ENCODE results near the gene AMELX.

AMELX gene

DNA sequence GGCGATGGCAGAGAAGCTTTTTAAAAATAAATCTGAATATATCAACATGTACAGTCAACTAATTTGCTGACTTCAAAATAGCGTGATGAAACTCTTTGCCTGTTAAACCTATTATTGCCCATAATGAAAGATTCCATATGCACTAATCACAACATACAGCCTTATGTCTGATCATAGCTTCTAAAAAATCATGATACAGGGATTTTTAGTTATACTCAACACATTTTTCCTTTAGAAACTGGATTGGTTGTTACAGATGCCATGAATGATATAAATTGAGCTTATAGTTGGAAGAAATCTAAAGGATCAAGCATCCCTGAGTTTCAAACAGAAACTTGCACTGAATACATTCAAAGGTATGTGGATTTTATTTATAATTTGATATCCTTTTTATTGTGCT is at the start of gene AMELX:
Gene AMELX (plus strand): TSS at position 301 of the 400 bp plus-strand sequence. CDS start 1,376 bp downstream, outside the sequence.
- DNase-seq (ENCODE audit: low read depth, low spot score), result no peak

- no peak for DNase-seq (ENCODE audit: low read depth, low spot score)
Measured at GRCh38 chrX:11244636-11245035, 48.6 kb upstream of the AMELX start.

DNA sequence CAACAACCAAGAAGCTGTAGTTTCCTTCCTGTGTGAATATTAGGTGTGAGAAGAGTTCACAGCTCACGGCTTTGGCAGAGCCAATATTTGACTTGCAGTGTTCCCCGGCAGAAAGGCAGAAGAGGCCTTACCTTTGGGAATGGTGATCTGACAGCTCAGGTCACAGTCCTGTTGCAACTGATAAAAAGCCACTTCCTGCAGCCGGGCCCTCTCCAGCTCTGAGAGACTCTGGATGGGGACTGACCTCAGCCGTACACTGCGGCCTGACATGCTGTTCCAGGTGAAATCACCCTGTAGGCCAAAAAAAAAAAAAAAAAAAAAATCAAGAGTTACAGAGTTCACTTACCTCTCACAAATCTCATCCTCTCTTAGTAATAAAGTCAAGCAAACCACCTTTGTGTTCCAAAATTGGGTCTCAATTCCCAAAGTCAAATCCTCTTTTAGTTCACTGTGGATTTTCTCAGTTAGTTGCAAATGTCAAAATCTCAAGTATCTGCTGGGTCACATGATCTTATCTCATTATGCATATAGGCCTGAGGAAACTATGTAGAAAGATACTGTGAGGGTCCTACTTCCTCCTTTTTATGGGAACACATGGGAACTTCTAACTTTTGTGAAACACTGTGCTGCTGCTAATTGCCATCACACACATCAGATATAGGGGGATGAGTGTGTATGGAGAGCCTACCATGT is 38.6 kb upstream of the AMELX start:
- no peak for DNase-seq (ENCODE audit: low read depth, low spot score)

DNA sequence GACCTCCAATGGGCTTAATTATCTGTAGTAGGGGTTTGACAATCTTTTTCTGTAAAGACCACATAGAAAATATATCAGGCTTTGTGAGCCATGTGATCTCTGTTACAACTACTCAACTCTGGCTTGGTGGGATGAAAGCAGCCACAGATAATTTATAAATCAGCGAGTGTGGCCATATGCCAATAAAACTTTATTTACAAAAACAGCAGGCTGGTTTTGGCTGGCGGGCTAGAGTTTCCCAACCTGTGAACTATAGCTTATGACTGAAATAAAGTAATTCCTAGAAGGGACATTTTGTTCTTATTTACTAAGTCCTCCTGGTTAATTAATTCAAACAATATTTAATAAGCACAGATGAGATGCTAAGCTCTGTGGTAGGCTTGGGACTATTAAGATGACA is 35.9 kb upstream of the AMELX start:
- DNase-seq (ENCODE audit: low read depth, low spot score), result no peak

- no peak for DNase-seq (ENCODE audit: low read depth, low spot score)
Measured at GRCh38 chrX:11257711-11258110, 35.5 kb upstream of the AMELX start.

- no peak for DNase-seq (ENCODE audit: low read depth, low spot score)
Measured at GRCh38 chrX:11259437-11259836, 33.8 kb upstream of the AMELX start.

GRCh38 chrX:11261260-11261659 is 32.0 kb upstream of the AMELX start:
- DNase-seq (ENCODE audit: low read depth, low spot score), result no peak

DNA sequence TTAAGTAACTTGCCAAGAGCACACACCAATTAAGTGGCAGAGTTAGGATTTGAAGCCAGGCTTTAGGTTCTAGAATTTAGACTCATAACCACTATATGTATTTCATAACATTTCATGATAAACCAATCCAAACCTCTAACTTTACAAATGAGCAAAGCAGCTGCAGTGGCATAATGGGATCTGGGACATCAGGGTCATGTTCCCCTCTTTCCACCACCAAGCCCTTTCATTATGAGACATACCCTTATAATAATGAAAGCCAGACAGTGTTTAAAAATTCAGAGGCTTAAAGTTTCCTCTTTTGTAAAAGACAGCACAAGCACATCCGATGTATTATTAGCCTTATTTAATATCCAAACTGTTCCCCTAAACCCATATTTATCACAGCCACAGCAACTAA is 28.3 kb upstream of the AMELX start:
- no peak for DNase-seq (ENCODE audit: low read depth, low spot score)

- no peak for DNase-seq (ENCODE audit: low read depth, low spot score)
Measured at GRCh38 chrX:11265352-11265751, 27.9 kb upstream of the AMELX start.

DNA sequence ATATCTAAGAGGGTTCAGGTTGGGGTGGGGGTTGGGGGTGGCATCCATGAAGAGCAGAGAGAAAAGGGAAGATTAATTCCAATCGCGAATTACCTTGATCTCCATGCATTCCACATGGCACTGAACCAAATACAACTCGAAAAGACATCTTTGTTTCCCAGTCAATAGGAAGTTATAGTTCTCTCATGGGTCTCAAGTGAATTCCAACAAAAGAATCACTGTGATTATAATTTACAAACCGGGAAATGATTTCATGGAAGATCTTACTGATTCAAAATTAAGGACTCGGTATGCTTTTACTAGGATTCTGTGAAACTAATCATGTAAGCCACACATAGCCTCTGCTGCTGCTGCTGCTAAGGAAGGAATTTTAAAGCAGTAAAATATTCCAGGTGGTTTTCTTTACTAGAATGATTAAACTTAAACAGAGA is 26.6 kb upstream of the AMELX start:
- no peak for DNase-seq (ENCODE audit: low read depth, low spot score)

- DNase-seq (ENCODE audit: low read depth, low spot score), result no peak
Measured at GRCh38 chrX:11267425-11267824, 25.8 kb upstream of the AMELX start.

- no peak for DNase-seq (ENCODE audit: low read depth, low spot score)
Measured at GRCh38 chrX:11269006-11269405, 24.2 kb upstream of the AMELX start.

DNA sequence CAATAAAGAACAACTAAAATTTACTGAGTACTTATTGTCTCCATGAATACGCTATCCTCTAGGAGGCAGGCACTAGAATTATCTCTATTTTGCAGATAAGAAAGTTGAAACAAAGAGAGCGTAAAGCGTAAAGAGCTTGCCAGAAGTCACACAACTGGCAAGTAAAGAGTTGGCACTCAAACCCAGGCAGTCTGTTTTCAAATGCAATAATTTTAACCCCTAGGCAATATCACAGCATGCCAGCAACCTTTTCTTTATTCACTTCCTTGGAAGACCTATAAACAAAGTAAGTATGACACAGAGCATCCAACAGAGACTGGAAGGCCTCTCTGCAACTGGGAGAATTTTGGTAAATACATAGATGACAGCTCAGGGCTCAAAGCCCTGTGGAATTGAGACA is 23.2 kb upstream of the AMELX start:
- no peak for DNase-seq (ENCODE audit: low read depth, low spot score)

DNA sequence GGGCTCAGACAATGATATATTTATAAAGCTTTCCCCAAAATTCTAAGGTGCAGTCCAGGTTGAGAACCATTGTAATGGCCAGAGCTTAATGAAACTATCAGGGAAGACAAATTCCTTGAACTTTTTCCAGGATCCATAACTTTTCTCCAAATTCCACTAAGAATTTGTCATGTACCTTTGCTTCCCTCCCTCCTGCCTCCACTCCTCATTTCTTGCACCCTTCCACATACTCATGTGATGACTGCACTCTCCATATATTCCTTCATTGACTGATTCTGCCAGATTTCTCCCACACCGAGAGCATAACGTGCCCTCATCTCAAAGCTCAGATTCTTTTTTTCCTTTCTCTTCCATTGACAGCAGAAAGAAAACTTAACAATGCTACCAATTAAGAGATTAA is 20.9 kb upstream of the AMELX start:
- DNase-seq (ENCODE audit: low read depth, low spot score), result no peak

DNA sequence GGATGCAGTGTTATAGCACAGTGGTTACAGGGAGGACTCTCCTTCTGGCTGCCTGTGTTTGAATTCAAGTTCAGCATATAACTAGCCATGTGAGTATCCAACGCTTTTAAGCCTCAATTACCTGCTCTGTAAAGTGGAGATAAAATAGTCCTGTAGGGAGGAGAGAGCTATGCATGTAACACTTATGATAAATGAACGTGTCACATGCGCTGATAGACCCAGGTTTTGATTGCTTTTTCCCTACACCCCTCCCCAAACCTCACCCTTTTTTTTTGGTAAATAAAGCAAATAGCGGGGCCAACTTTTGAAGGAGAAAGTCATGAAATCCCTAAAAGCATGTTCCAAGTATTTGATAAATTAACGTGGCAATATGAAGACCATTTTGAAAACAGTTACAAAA is 20.4 kb upstream of the AMELX start:
- no peak for DNase-seq (ENCODE audit: low read depth, low spot score)

GRCh38 chrX:11273544-11273943 is 19.7 kb upstream of the AMELX start:
- no peak for DNase-seq (ENCODE audit: low read depth, low spot score)

- DNase-seq (ENCODE audit: low read depth, low spot score), result no peak
Measured at GRCh38 chrX:11282043-11282442, 11.2 kb upstream of the AMELX start.

- no peak for DNase-seq (ENCODE audit: low read depth, low spot score)
Measured at GRCh38 chrX:11285651-11286050, 7.6 kb upstream of the AMELX start.

DNA sequence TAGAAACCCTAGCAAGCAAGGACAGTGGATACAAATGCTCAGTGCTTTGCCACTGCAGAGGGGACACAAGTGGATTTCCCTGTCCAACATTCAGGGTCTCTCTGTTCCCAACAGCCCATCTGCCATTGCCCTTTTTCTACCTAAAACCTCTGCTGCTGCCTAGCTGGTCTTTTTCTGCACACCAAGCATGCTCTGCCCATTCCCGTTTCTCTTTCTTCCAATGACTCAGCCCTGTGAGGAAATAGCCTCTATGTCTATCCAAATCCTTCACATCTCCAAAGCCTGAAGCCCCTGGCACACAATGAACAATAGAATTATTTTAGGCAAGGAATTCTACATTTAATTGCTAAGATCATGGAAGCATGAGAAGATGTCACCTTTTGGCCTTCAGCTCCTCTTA is 5.7 kb upstream of the AMELX start:
- DNase-seq (ENCODE audit: low read depth, low spot score), result no peak

DNA sequence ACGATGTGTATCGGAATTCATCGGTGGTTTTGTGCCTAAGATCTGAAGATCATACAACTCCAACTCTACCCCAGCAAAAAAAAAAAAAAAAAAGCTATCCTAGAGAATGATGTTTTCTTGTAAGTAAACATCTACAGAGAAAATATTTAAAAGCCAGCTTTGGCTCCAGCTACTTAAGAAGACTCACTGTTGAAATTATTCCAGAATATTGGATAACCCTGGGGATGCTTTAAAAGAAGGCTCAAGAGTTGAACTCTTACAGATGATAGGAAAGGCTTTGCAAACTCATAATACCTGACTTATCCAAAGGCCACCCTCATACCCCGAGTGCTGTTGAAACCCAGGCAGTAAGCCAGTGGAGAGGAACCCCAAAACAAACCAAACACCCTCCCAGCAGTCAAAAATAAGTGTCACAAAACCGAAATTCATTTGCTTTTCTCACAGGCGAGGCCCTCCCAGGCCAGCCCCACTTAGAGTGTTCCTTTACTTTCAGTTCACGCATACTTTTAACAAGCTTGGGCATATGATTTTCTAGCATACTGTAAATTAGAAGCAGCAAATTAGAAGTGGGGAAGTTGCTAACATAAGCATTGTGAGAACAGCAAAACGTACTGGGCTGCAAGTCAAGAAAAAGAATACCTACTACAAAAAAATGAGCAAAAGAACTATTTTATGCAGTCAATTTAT is 2.7 kb upstream of the AMELX start:
- no peak for DNase-seq (ENCODE audit: low read depth, low spot score)

- DNase-seq (ENCODE audit: low read depth, low spot score), result no peak
Measured at GRCh38 chrX:11296051-11296450, 2.8 kb downstream of the AMELX start.

DNA sequence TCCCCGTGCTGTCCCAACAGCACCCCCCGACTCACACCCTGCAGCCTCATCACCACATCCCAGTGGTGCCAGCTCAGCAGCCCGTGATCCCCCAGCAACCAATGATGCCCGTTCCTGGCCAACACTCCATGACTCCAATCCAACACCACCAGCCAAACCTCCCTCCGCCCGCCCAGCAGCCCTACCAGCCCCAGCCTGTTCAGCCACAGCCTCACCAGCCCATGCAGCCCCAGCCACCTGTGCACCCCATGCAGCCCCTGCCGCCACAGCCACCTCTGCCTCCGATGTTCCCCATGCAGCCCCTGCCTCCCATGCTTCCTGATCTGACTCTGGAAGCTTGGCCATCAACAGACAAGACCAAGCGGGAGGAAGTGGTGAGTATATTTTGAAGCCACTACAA is 5.4 kb downstream of the AMELX start:
- no peak for DNase-seq (ENCODE audit: low read depth, low spot score)

DNA sequence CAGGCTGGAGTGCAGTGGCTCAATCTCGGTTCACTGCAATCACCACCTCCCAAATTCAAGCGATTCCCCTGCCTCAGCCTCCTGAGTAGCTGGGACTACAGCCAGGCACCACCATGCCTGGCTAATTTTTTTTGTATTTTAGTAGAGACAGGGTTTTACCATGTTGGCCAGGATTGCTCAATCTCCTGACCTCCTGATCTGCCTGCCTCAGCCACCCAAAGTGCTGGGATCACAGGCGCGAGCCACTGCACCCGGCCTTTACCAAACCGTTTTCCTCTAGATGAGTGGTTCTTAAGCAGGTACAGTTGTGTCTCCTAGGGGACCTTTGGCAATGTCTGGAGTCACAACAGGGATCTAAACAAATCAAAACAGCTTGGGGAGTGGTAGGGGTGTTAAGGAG is 11.6 kb downstream of the AMELX start:
- DNase-seq (ENCODE audit: low read depth, low spot score), result no peak

GRCh38 chrX:11305641-11306040 is 12.4 kb downstream of the AMELX start:
- no peak for DNase-seq (ENCODE audit: low read depth, low spot score)
